Endothelial cell of umbilical vein (primary cell): ENCODE measurements around the gene AMZ1. TPM values are rescaled to one million over a fixed set of nuclear protein-coding genes. Genes with fewer than 3 reads are reported as not detected.

ENCODE experiments used
- BruUV-seq: library from RNA; stranded (reverse); fragments of 400-500 nt; replicated peaks from 2 replicates; lab custom pipeline; 2021; lab: Mats Ljungman, UMichigan
- CTCF ChIA-PET: fragments of 300-600, 350-600 bp; sonication (Branson Sonifier 250); formaldehyde crosslinking; loops from one replicate; lab custom pipeline; 2021; ENCODE audit warnings: antibody characterized with exemption, inconsistent platforms; lab: Charles Lee
- POLR2A ChIA-PET: fragments of 300-600, 350-600 bp; sonication (Branson Sonifier 250); formaldehyde crosslinking; loops from one replicate; lab custom pipeline; 2021; ENCODE audit warnings: antibody characterized with exemption, inconsistent platforms; lab: Charles Lee
- DNase-seq: peaks from one replicate; pipeline ENCODE4 v3.0.0-alpha.2; 2011; ENCODE audit warnings: low read depth, low spot score
- FAIRE-seq: peaks from 2 replicates; lab custom pipeline; 2011; peaks lifted over from hg19 to GRCh38; lab: Jason Lieb, UNC
- H2AFZ ChIP-seq: 2 replicates; pipeline ENCODE4 v1.6.0; 2012; ENCODE audit warnings: low read depth, low read length, control low read depth, inconsistent platforms
- H3K27ac ChIP-seq: 2 replicates; pipeline ENCODE4 v1.5.1; 2011; ENCODE audit warnings: low read depth, mild to moderate bottlenecking, control low read depth, low read length, moderate library complexity; ENCODE audit not compliant: insufficient read depth
- H3K27me3 ChIP-seq, 2 experiments: 2 replicates each; pipeline versions ENCODE4 v1.6.0 to v1.6.1; 2011; ENCODE audit warnings: low read length in 2 of 2, mixed read lengths in 1 of 2; ENCODE audit not compliant: control insufficient read depth in 2 of 2, insufficient read depth in 2 of 2
- H3K36me3 ChIP-seq, 2 experiments: 2 replicates in 1 of 2; 3 replicates in 1 of 2; pipeline ENCODE4 v1.5.1; 2011; ENCODE audit warnings: low read length in 2 of 2, mild to moderate bottlenecking in 1 of 2, moderate library complexity in 1 of 2; ENCODE audit not compliant: control insufficient read depth in 2 of 2, insufficient read depth in 2 of 2; ENCODE audit errors: extremely low read depth in 1 of 2
- H3K4me1 ChIP-seq: 3 replicates; pipeline ENCODE4 v1.5.1; 2011; ENCODE audit warnings: mild to moderate bottlenecking, low read length; ENCODE audit not compliant: control insufficient read depth, insufficient read depth; ENCODE audit errors: extremely low read depth
- H3K4me2 ChIP-seq: 2 replicates; pipeline ENCODE4 v1.6.1; 2011; ENCODE audit warnings: low read length, control low read depth, mixed read lengths; ENCODE audit not compliant: insufficient read depth
- H3K4me3 ChIP-seq, 3 experiments: fragments of 200-600 bp in 1 of 3; sonication (generic), shearing (Covaris generic) in 1 of 3; replicated peaks in 1 of 3; 2 replicates each; pipeline ENCODE4 v1.5.1; 2011 to 2016; ENCODE audit warnings: control low read depth in 3 of 3, low read length in 3 of 3, mild to moderate bottlenecking in 2 of 3, inconsistent platforms in 1 of 3, low read depth in 1 of 3, moderate library complexity in 1 of 3; ENCODE audit not compliant: insufficient read depth in 1 of 3
- H3K79me2 ChIP-seq: 2 replicates; pipeline ENCODE4 v1.6.0; 2012; ENCODE audit warnings: low read length, inconsistent platforms; ENCODE audit not compliant: control insufficient read depth, insufficient read depth
- H3K9ac ChIP-seq: replicated peaks from 2 replicates; pipeline ENCODE3; 2011; ENCODE audit warnings: low read length, control low read depth; ENCODE audit not compliant: insufficient read depth; ENCODE audit errors: extremely low read depth
- H3K9me1 ChIP-seq: replicated peaks from 3 replicates; pipeline ENCODE4 v1.6.0; 2011; ENCODE audit warnings: mild to moderate bottlenecking, low read length; ENCODE audit not compliant: control insufficient read depth, insufficient read depth; ENCODE audit errors: extremely low read depth
- H3K9me3 ChIP-seq: replicated peaks from 2 replicates; pipeline ENCODE4 v1.5.1; 2012; ENCODE audit warnings: low read length, inconsistent platforms; ENCODE audit not compliant: control insufficient read depth, insufficient read depth
- H4K20me1 ChIP-seq: replicated peaks from 2 replicates; pipeline ENCODE3; 2011; ENCODE audit warnings: mild to moderate bottlenecking, low read length; ENCODE audit not compliant: control insufficient read depth, insufficient read depth; ENCODE audit errors: extremely low read depth
- EZH2 ChIP-seq: IDR thresholded peaks from 2 replicates; pipeline ENCODE4 v1.6.1; 2012; ENCODE audit warnings: borderline replicate concordance, low read depth, mild to moderate bottlenecking, moderate library complexity, low read length, inconsistent platforms; ENCODE audit not compliant: severe bottlenecking
- FOS ChIP-seq: IDR thresholded peaks from 2 replicates; pipeline ENCODE4 v1.6.1; 2011; ENCODE audit warnings: mild to moderate bottlenecking, low read length, moderate library complexity, borderline replicate concordance; ENCODE audit not compliant: insufficient read depth
- GATA2 ChIP-seq: IDR thresholded peaks from 2 replicates; pipeline ENCODE4 v1.7.0; 2011; ENCODE audit warnings: low read depth, mild to moderate bottlenecking, moderate library complexity, mixed read lengths, low read length; ENCODE audit not compliant: insufficient read length, insufficient read depth
- JUN ChIP-seq: IDR thresholded peaks from 2 replicates; pipeline ENCODE4 v1.6.1; 2011; ENCODE audit warnings: borderline replicate concordance, low read depth; ENCODE audit not compliant: insufficient read length, insufficient read depth
- MAX ChIP-seq: IDR thresholded peaks from 2 replicates; pipeline ENCODE4 v1.6.1; 2011; ENCODE audit not compliant: insufficient read depth, insufficient read length
- MYC ChIP-seq: IDR thresholded peaks from one replicate; pipeline ENCODE4 v1.6.1; 2011; ENCODE audit warnings: mild to moderate bottlenecking, low read depth, low read length
- POLR2A ChIP-seq: IDR thresholded peaks from 2 replicates; pipeline ENCODE4 v1.6.1; 2012; ENCODE audit warnings: low read depth, mild to moderate bottlenecking, control low read depth, low read length
- POLR2AphosphoS5 ChIP-seq: IDR thresholded peaks from 2 replicates; pipeline ENCODE4 v1.6.1; 2012; ENCODE audit warnings: low read depth, mild to moderate bottlenecking, control low read depth, low read length, moderate library complexity; ENCODE audit not compliant: insufficient read depth
- dilution Hi-C: fragments of 300-500 bp; cut with MboI; formaldehyde crosslinking; loops from one replicate; pipeline ENCODE4 v1.15.0; 2019; ENCODE audit warnings: low sequenced_read_pairs; ENCODE audit not compliant: extremely low pct_ligation_motif_present
- intact Hi-C: fragments of 100-400 bp; cut with micrococcal nuclease; formaldehyde crosslinking; loops from one replicate; pipeline ENCODE4 v1.10.0; 2022
- polyA plus RNA-seq, 4 experiments: library from polyadenylated mRNA; depleted of rRNA in 3 of 4; stranded (reverse) in 3 of 4; unstranded in 1 of 4; fragments of >200 nt; gene quantifications; 2 replicates each; pipeline versions ENCODE4 v1.2.1 to v1.2.3, GENCODE V29; 2011 to 2012; ENCODE audit warnings: missing spikeins in 1 of 4
- total RNA-seq: library from RNA; stranded (reverse); gene quantifications from 2 replicates; pipeline ENCODE4 v1.2.3, GENCODE V29; 2021
- TF ChIP-seq, protein P1 (sequence below), 2 donors: IDR thresholded peaks; 1 replicate in 1 of 2; 2 replicates in 1 of 2; pipeline ENCODE4 v1.5.1; 2011; ENCODE audit warnings: low read length in 2 of 2, mild to moderate bottlenecking in 2 of 2, moderate library complexity in 2 of 2, control low read depth in 1 of 2, inconsistent platforms in 1 of 2, low read depth in 1 of 2; ENCODE audit not compliant: insufficient read depth in 1 of 2; ENCODE audit errors: extremely low read depth in 1 of 2

Gene AMZ1
- total and polyA plus RNA-seq, 2 donors (not counting 3 experiments of a cell fraction or from before 2014, with no cell fraction given), result not detected

DNA sequence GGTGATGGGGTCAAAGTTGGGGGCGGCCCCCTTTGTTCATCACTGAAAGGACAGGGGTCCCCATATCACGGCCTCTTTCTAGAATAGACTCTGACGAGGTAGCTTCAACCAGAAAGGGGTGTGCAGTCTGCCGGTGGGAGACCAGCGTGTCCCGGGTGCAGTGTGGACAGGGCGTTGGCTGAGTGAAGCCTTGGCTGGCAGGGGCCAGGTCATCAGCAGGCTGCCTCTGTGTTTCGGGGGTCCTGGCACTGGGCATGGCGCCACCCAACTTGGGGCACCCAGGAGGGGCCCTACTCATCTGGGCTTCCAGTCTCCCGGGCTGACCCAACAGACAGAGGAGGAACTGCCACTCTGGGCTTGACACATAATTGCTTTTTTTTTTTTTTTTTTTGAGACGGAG lies 3.5 kb upstream of the AMZ1 start:
- dilution Hi-C loops (no loop called here), intact Hi-C loops (no loop called here)
- Histone ChIP-seq H3K27me3 (peaks cover 19 to 20% of the 10 kb centered on the region in 2 experiments), H3K27ac (no peak overlapping the region), H3K36me3 (no peaks in the 10 kb centered on the region), H4K20me1 (no peaks in the 10 kb centered on the region), H3K4me2 (no peak overlapping the region), H3K4me1 (no peaks in the 10 kb centered on the region), H2AFZ (no peak overlapping the region), H3K79me2 (no peaks in the 10 kb centered on the region), H3K4me3 (no peak overlapping the region), H3K9me1 (no peaks in the 10 kb centered on the region), H3K9ac (no peak overlapping the region), H3K9me3 (no peaks in the 10 kb centered on the region)
- ChIA-PET POLR2A (no interaction called here), CTCF (interaction anchor here (1.3 kb wide), 1 partner anchor 25 kb away, joined by 3 read pairs; no protein-coding TSS in a partner anchor)
- no TSS peak for BruUV-seq
- FAIRE-seq, result no peak
- no peak for DNase-seq
- TF ChIP-seq POLR2AphosphoS5 (no peak), FOS (no peak)
- TF ChIP-seq, protein P1, sequence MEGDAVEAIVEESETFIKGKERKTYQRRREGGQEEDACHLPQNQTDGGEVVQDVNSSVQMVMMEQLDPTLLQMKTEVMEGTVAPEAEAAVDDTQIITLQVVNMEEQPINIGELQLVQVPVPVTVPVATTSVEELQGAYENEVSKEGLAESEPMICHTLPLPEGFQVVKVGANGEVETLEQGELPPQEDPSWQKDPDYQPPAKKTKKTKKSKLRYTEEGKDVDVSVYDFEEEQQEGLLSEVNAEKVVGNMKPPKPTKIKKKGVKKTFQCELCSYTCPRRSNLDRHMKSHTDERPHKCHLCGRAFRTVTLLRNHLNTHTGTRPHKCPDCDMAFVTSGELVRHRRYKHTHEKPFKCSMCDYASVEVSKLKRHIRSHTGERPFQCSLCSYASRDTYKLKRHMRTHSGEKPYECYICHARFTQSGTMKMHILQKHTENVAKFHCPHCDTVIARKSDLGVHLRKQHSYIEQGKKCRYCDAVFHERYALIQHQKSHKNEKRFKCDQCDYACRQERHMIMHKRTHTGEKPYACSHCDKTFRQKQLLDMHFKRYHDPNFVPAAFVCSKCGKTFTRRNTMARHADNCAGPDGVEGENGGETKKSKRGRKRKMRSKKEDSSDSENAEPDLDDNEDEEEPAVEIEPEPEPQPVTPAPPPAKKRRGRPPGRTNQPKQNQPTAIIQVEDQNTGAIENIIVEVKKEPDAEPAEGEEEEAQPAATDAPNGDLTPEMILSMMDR (IDR thresholded peaks at IDR 0.05; ENCODE audit: extremely low read depth in 1 of 2, insufficient read depth in 1 of 2, low read depth in 1 of 2, low read length in 2 of 2), result no peak

DNA sequence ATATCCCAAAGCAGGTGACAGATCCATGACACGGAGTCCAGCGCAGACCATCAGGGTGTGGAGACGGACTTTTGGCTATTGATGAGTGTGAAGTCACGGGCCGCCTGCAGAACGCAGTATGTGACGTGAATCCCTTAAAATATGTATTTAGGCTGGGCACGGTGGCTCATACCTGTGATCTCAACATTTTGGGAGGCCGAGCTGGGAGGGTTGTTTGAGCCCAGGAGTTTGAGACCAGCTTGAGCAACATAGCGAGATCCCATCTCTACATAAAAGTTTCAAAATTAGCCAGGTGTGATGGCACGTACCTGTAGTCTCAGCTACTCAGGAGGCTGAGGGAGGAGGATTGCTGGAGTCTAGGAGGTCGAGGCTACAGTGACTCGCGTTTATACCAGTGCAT lies 1.9 kb upstream of the AMZ1 start:
- dilution Hi-C loops (no loop called here), intact Hi-C loops (no loop called here)
- H3K9ac ChIP-seq, result no peak overlapping the region
- H3K4me1 ChIP-seq, result peaks cover 3% of the 10 kb centered on the region
- H3K79me2 ChIP-seq, result no peaks in the 10 kb centered on the region
- no peaks in the 10 kb centered on the region for H3K9me1 ChIP-seq
- no peaks in the 10 kb centered on the region for H3K9me3 ChIP-seq
- ChIA-PET CTCF (interaction anchor here (1.1 kb wide), 1 partner anchor 24 kb away, joined by 3 read pairs; no protein-coding TSS in a partner anchor), POLR2A (no interaction called here)
- peaks cover 20 to 26% of the 10 kb centered on the region in 2 experiments for H3K27me3 ChIP-seq
- no peak overlapping the region for H3K27ac ChIP-seq
- TF ChIP-seq, protein P1 (IDR thresholded peaks at IDR 0.05; ENCODE audit: extremely low read depth in 1 of 2, insufficient read depth in 1 of 2, low read depth in 1 of 2, low read length in 2 of 2), result no peak
- TF ChIP-seq POLR2AphosphoS5 (no peak), MAX (no peak), JUN (no peak), EZH2 (no peak), MYC (no peak), FOS (no peak), POLR2A (no peak), GATA2 (no peak)
- FAIRE-seq (no peak), DNase-seq (no peak)
- no peak overlapping the region for H3K4me3 ChIP-seq
- no peaks in the 10 kb centered on the region for H4K20me1 ChIP-seq
- BruUV-seq, result no TSS peak
- H3K36me3 ChIP-seq, result no peaks in the 10 kb centered on the region
- no peak overlapping the region for H2AFZ ChIP-seq
- H3K4me2 ChIP-seq, result no peak overlapping the region
